Sigmoid colon (tissue), 7 donors: ENCODE measurements around the gene MT1A. TPM values are rescaled to one million over a fixed set of nuclear protein-coding genes. Genes with fewer than 3 reads are reported as not detected.

Experiments used
- DNase-seq: peaks from one replicate; pipeline ENCODE4 v3.0.0-alpha.2; 2019
- H3K27ac ChIP-seq, 4 donors: fragments of 200-600 bp; sonication (generic); one replicate each; pipeline ENCODE4 v1.5.1; 2016 to 2019; ENCODE audit warnings: mild to moderate bottlenecking in 1 of 4
- H3K27me3 ChIP-seq, 3 donors: fragments of 200-600 bp; sonication (generic); one replicate each; pipeline ENCODE4 v1.5.1; 2019; ENCODE audit warnings: mild to moderate bottlenecking in 1 of 3
- H3K36me3 ChIP-seq, 4 donors: fragments of 200-600 bp; sonication (generic); one replicate each; pipeline ENCODE4 v1.5.1; 2016 to 2019
- H3K4me1 ChIP-seq, 4 donors: fragments of 200-600 bp; sonication (generic); one replicate each; pipeline ENCODE4 v1.5.1; 2017 to 2019
- H3K4me3 ChIP-seq, 4 donors: fragments of 200-600 bp; sonication (generic); one replicate each; pipeline ENCODE4 v1.5.1; 2017 to 2019; ENCODE audit warnings: mild to moderate bottlenecking in 2 of 4, moderate library complexity in 1 of 4
- H3K9me3 ChIP-seq, 4 donors: fragments of 200-600 bp in 3 of 4; sonication (generic) in 3 of 4; one replicate each; pipeline versions ENCODE4 v1.5.1 to v1.6.1; 2013 to 2019
- CTCF ChIP-seq, 4 experiments: fragments of 450-650 bp in 3 of 4; fragments of 200-600 bp in 1 of 4; IDR thresholded peaks; one replicate each; pipeline ENCODE4 v1.5.1; 2016 to 2019; ENCODE audit warnings: antibody characterized with exemption in 4 of 4, mild to moderate bottlenecking in 3 of 4, moderate library complexity in 2 of 4
- EP300 ChIP-seq, 4 donors: sonication (generic); formaldehyde crosslinking; IDR thresholded peaks; one replicate each; pipeline ENCODE4 v1.6.1; 2017; ENCODE audit warnings: antibody characterized with exemption in 4 of 4
- POLR2A ChIP-seq, 2 donors: fragments of 450-650 bp; IDR thresholded peaks; one replicate each; pipeline ENCODE4 v1.6.1; 2016; ENCODE audit warnings: antibody characterized with exemption in 2 of 2, mild to moderate bottlenecking in 2 of 2, moderate library complexity in 2 of 2
- POLR2AphosphoS5 ChIP-seq, 4 donors: sonication (generic); formaldehyde crosslinking; IDR thresholded peaks; one replicate each; pipeline ENCODE4 v1.6.1; 2017; ENCODE audit warnings: antibody characterized with exemption in 4 of 4
- WGBS, 2 donors: extraction: QIAGEN DNeasy Blood & Tissue Kit; methylation state at CpG; one replicate each; pipeline ENCODE4 v1.1.7; 2013; 5-methylcytosine and 5-hydroxymethylcytosine counted together
- intact Hi-C: fragments of 100-400 bp; cut with DNase I; formaldehyde crosslinking; loops from one replicate; pipeline ENCODE4 v1.15.1; 2023
- polyA plus RNA-seq, 3 donors: library from polyadenylated mRNA; stranded (reverse); fragments of 200-250 nt; gene quantifications; one replicate each; pipeline ENCODE4 v1.2.3, GENCODE V29; 2013
- total RNA-seq, 4 donors: library from RNA; depleted of rRNA; stranded (reverse); fragments of >200 nt; gene quantifications; one replicate each; pipeline ENCODE4 v1.1.0, GENCODE V29; 2016
- donor health status: healthy with polysubstance abuse.
- donor health status: Bipolar disorder and iron deficiency.
- donor health status: healthy.

Gene MT1A
- total and polyA plus RNA-seq, 7 donors: 13.9 to 63.4 (median 30.3) TPM; not detected in 2

GRCh38 chr16:56631197-56631596 is 7.3 kb upstream of the MT1A start:
- intact Hi-C loops: no loop called here
- H3K36me3 ChIP-seq: no peaks in the 10 kb centered on the region
- no peak for TF ChIP-seq POLR2A (IDR thresholded peaks at IDR 0.05)
- TF ChIP-seq CTCF (IDR thresholded peaks at IDR 0.05): no peak
- no peak for TF ChIP-seq EP300 (IDR thresholded peaks at IDR 0.05)
- no peak for TF ChIP-seq POLR2AphosphoS5 (IDR thresholded peaks at IDR 0.05)
- DNase-seq: no peak
- no peaks in the 10 kb centered on the region for H3K9me3 ChIP-seq
- H3K4me1 ChIP-seq: peaks cover 0 to 42% (median 37%) of the 10 kb centered on the region in 4 donors
- 87 to 90% methylated on average over 10 of the region's 10 CpGs for WGBS, 2 donors
- peaks cover 6 to 28% (median 19%) of the 10 kb centered on the region in 3 donors for H3K27me3 ChIP-seq
- H3K27ac ChIP-seq: peak overlapping the region in 3 of 4 donors; percentile 70 to 73 (median 72)
- peak overlapping the region in 1 of 4 donors; percentile 37 for H3K4me3 ChIP-seq

- no peaks in the 10 kb centered on the region for H3K9me3 ChIP-seq
- WGBS, 2 donors: 23 to 24% methylated on average over 14 of the region's 14 CpGs
- TF ChIP-seq POLR2A (IDR thresholded peaks at IDR 0.05): no peak
- TF ChIP-seq CTCF (IDR thresholded peaks at IDR 0.05): no peak
- no peak for TF ChIP-seq POLR2AphosphoS5 (IDR thresholded peaks at IDR 0.05)
- no peak for TF ChIP-seq EP300 (IDR thresholded peaks at IDR 0.05)
- H3K36me3 ChIP-seq: no peaks in the 10 kb centered on the region
- peak overlapping the region; percentile 37 to 54 (median 52) for H3K4me3 ChIP-seq
- DNase-seq: no peak
- peaks cover 0 to 37% (median 31%) of the 10 kb centered on the region in 4 donors for H3K4me1 ChIP-seq
- intact Hi-C loops: no loop called here
- H3K27ac ChIP-seq: peak overlapping the region; percentile 70 to 73 (median 72)
- peaks cover 6 to 34% (median 23%) of the 10 kb centered on the region in 3 donors for H3K27me3 ChIP-seq
Measured at GRCh38 chr16:56631832-56632155, 6.7 kb upstream of the MT1A start.

GRCh38 chr16:56632156-56632847 is 6.2 kb upstream of the MT1A start, which contains the start of gene MT1M:
MT1M (plus strand) TSS chr16:56632659; CDS start chr16:56632732, 73 bp downstream.
- H3K4me3 ChIP-seq: peak within 1 kb of the TSS; percentile 37 to 54 (median 52)
- no peaks in the 10 kb centered on the region for H3K9me3 ChIP-seq
- TF ChIP-seq CTCF (IDR thresholded peaks at IDR 0.05): no peak
- peak; percentile 28 to 44 for TF ChIP-seq POLR2A (IDR thresholded peaks at IDR 0.05)
- TF ChIP-seq EP300 (IDR thresholded peaks at IDR 0.05): peak in 3 of 4 donors; percentile 53 to 92 (median 67)
- TF ChIP-seq POLR2AphosphoS5 (IDR thresholded peaks at IDR 0.05): peak; percentile 52 to 81 (median 78)
- peak; percentile 83 for DNase-seq
- H3K27me3 ChIP-seq: peaks cover 6 to 39% (median 24%) of the 10 kb centered on the region in 3 donors
- intact Hi-C loops: no loop called here
- WGBS, 2 donors: 1% methylated on average over 61 of the region's 61 CpGs
- H3K4me1 ChIP-seq: peaks cover 0 to 31% (median 26%) of the 10 kb centered on the region in 4 donors
- no peaks in the 10 kb centered on the region for H3K36me3 ChIP-seq
- peak within 1 kb of the TSS; percentile 70 to 73 (median 72) for H3K27ac ChIP-seq

GRCh38 chr16:56632848-56633365 is 5.6 kb upstream of the MT1A start:
- Histone ChIP-seq H3K9me3 (no peaks in the 10 kb centered on the region), H3K36me3 (no peaks in the 10 kb centered on the region), H3K27me3 (peaks cover 6 to 45% (median 30%) of the 10 kb centered on the region in 3 donors), H3K4me1 (peaks cover 0 to 31% (median 25%) of the 10 kb centered on the region in 4 donors), H3K27ac (peak overlapping the region; percentile 70 to 73 (median 72)), H3K4me3 (peak overlapping the region; percentile 37 to 54 (median 52))
- TF ChIP-seq POLR2A (IDR thresholded peaks at IDR 0.05) (no peak), CTCF (IDR thresholded peaks at IDR 0.05) (no peak), POLR2AphosphoS5 (IDR thresholded peaks at IDR 0.05) (no peak), EP300 (IDR thresholded peaks at IDR 0.05) (no peak)
- 34 to 41% methylated on average over 6 of the region's 6 CpGs for WGBS, 2 donors
- no peak for DNase-seq
- intact Hi-C loops: no loop called here
